PC-9 (cell line): Measurements from ENCODE around the gene ADAT2.

Source experiments
- CTCF ChIP-seq: fragments of 200-600 bp; sonication (generic); conservative IDR thresholded peaks from 2 replicates; pipeline ENCODE4 v1.6.1; 2017; ENCODE audit warnings: mixed run types, antibody characterized with exemption, mild to moderate bottlenecking, moderate library complexity
- EZH2 ChIP-seq: fragments of 200-600 bp; sonication (generic); IDR thresholded peaks from 2 replicates; pipeline ENCODE4 v1.8.0; 2017; ENCODE audit warnings: antibody characterized with exemption, low read depth

GRCh38 chr6:143374014-143374413, 76.5 kb downstream of the ADAT2 start:
- TF ChIP-seq CTCF (no peak), EZH2 (no peak)
